Common myeloid progenitor, CD34-positive (primary cell): ENCODE results near the gene KHDC4.

Experiments used
- CTCF ChIA-PET: fragments of 350-600 bp; sonication (Branson Sonifier 250); formaldehyde crosslinking; loops from one replicate; lab custom pipeline; 2021; ENCODE audit warnings: antibody characterized with exemption; lab: Charles Lee
- POLR2A ChIA-PET: fragments of 350-600 bp; sonication (Branson Sonifier 250); formaldehyde crosslinking; loops from one replicate; lab custom pipeline; 2021; ENCODE audit warnings: antibody characterized with exemption; lab: Charles Lee
- DNase-seq, 3 donors: peaks; one replicate each; pipeline versions ENCODE4 v3.0.0 to v3.0.0-alpha.2; 2013
- H3K27ac ChIP-seq, 2 experiments: 1 replicate in 1 of 2; 2 replicates in 1 of 2; pipeline ENCODE4 v1.7.0; 2013; ENCODE audit warnings: inconsistent platforms in 2 of 2, low read length in 2 of 2, mild to moderate bottlenecking in 2 of 2, low read depth in 1 of 2, moderate library complexity in 1 of 2; ENCODE audit not compliant: severe bottlenecking in 2 of 2, insufficient read depth in 1 of 2, poor library complexity in 1 of 2
- H3K27me3 ChIP-seq, 5 experiments: replicated peaks in 2 of 5; 1 replicate in 3 of 5; 2 replicates in 2 of 5; pipeline versions ENCODE4 v1.6.1 to v1.7.0; 2013; ENCODE audit warnings: low read length in 4 of 5, mild to moderate bottlenecking in 2 of 5, moderate library complexity in 2 of 5, inconsistent platforms in 1 of 5; ENCODE audit not compliant: insufficient read depth in 5 of 5, control insufficient read depth in 4 of 5
- H3K36me3 ChIP-seq, 4 experiments: 1 replicate in 2 of 4; 2 replicates in 2 of 4; pipeline versions ENCODE4 v1.6.1 to v1.7.0; 2013; ENCODE audit warnings: low read length in 3 of 4, control low read depth in 1 of 4, mild to moderate bottlenecking in 1 of 4; ENCODE audit not compliant: control insufficient read depth in 4 of 4, insufficient read depth in 4 of 4
- H3K4me1 ChIP-seq, 4 experiments: 1 replicate in 3 of 4; 2 replicates in 1 of 4; pipeline versions ENCODE4 v1.6.1 to v1.7.1; 2013; ENCODE audit warnings: low read length in 3 of 4, mild to moderate bottlenecking in 3 of 4, control low read depth in 1 of 4, inconsistent platforms in 1 of 4, moderate library complexity in 1 of 4; ENCODE audit not compliant: control insufficient read depth in 4 of 4, insufficient read depth in 4 of 4; ENCODE audit errors: control extremely low read depth in 1 of 4
- H3K4me3 ChIP-seq, 7 experiments: 1 replicate in 4 of 7; 2 replicates in 3 of 7; pipeline versions ENCODE4 v1.5.1 to v1.7.0; 2013; ENCODE audit warnings: mild to moderate bottlenecking in 7 of 7, low read length in 6 of 7, moderate library complexity in 6 of 7, inconsistent platforms in 2 of 7, low read depth in 2 of 7, control low read depth in 1 of 7; ENCODE audit not compliant: insufficient read depth in 4 of 7, control insufficient read depth in 1 of 7; ENCODE audit errors: extremely low read depth in 1 of 7
- H3K9me3 ChIP-seq, 5 experiments: 1 replicate in 4 of 5; 2 replicates in 1 of 5; pipeline versions ENCODE4 v1.6.1 to v1.7.1; 2013; ENCODE audit warnings: low read length in 4 of 5, mild to moderate bottlenecking in 2 of 5, inconsistent platforms in 1 of 5, low read depth in 1 of 5, moderate library complexity in 1 of 5; ENCODE audit not compliant: control insufficient read depth in 4 of 5, insufficient read depth in 2 of 5; ENCODE audit errors: control extremely low read depth in 1 of 5
- WGBS: methylation state at CpG from one replicate; pipeline ENCODE4 v1.1.5; 2013; ENCODE audit not compliant: insufficient coverage; 5-methylcytosine and 5-hydroxymethylcytosine counted together

Gene KHDC4

GRCh38 chr1:155892796-155893195 lies 41.4 kb downstream of the KHDC4 start:
- no peaks in the 10 kb centered on the region for H3K9me3 ChIP-seq
- H3K27me3 ChIP-seq: no peaks in the 10 kb centered on the region
- ChIA-PET POLR2A (interaction anchor here (0.6 kb wide), 1 partner anchor 132 kb away, joined by 3 read pairs; no protein-coding TSS in a partner anchor), CTCF (interaction anchor here (0.8 to 2.8 kb wide), 6 partner anchors 10 to 104 kb away, joined by 3 to 13 read pairs (median 3); no protein-coding TSS in a partner anchor)
- whole genome bisulfite sequencing: 94% methylated on average over 3 of the region's 3 CpGs
- no peak overlapping the region for H3K4me3 ChIP-seq
- DNase-seq: no peak
- H3K36me3 ChIP-seq: peaks cover 4 to 10% (median 8%) of the 10 kb centered on the region in 4 experiments
- H3K4me1 ChIP-seq: peaks cover 6 to 12% (median 10%) of the 10 kb centered on the region in 4 experiments
- peak overlapping the region; percentile 4 to 21 for H3K27ac ChIP-seq

DNA sequence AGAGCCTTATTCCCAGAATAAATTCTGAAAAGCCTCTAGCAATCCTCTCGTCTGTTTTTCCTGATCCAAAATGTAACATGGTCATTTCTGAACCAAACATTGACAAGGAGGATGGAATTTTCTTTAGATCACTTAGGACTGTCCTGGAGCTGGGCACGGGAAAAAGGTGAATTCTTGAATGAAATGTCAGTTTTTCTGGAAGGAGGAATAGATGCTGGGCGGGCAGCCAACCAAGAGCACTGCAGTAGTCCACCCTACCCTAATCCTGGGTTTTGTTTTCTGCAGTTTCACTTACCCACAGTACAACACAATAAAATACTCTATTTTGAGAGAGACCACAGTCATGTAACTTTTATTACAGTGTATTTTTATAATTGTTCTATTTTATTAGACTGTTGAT lies 44.0 kb downstream of the KHDC4 start:
- ChIA-PET POLR2A (no interaction called here), CTCF (no interaction called here)
- Histone ChIP-seq H3K4me3 (no peak overlapping the region), H3K9me3 (no peaks in the 10 kb centered on the region), H3K27ac (no peak overlapping the region), H3K36me3 (peaks cover 0 to 6% (median 3%) of the 10 kb centered on the region in 4 experiments), H3K4me1 (peaks cover 6 to 12% (median 10%) of the 10 kb centered on the region in 4 experiments), H3K27me3 (no peaks in the 10 kb centered on the region)
- 0% methylated on average over 1 of the region's 3 CpGs for WGBS
- DNase-seq: no peak

DNA sequence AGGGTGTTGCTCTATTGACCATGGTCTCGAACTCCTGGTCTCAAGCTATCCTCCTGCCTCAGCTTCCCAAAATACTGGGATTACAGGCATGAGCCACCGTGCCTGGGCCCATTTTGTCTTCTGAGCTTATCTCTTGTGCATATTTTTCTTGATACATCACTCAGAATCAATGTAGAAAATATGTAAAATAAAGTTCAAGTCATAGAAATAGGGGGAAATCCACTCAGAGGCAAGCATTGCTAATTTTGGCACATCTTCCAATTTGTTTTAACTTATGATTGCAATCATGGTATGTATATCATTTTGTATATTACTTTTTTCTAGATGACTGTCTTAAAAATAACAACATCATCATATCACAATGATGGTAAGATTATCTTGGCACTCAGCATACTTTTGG lies 44.6 kb downstream of the KHDC4 start:
- H3K4me3 ChIP-seq: no peak overlapping the region
- ChIA-PET CTCF (no interaction called here), POLR2A (no interaction called here)
- peaks cover 0 to 6% (median 4%) of the 10 kb centered on the region in 4 experiments for H3K36me3 ChIP-seq
- WGBS: 93% methylated on average over 2 of the region's 2 CpGs
- no peaks in the 10 kb centered on the region for H3K27me3 ChIP-seq
- DNase-seq: no peak
- H3K9me3 ChIP-seq: no peaks in the 10 kb centered on the region
- H3K27ac ChIP-seq: no peak overlapping the region
- H3K4me1 ChIP-seq: peaks cover 6 to 12% (median 10%) of the 10 kb centered on the region in 4 experiments

- Histone ChIP-seq H3K9me3 (no peaks in the 10 kb centered on the region), H3K4me1 (peaks cover 2 to 6% (median 4%) of the 10 kb centered on the region in 4 experiments), H3K36me3 (peaks cover 0 to 9% (median 4%) of the 10 kb centered on the region in 4 experiments), H3K27me3 (no peaks in the 10 kb centered on the region), H3K4me3 (no peak overlapping the region), H3K27ac (no peak overlapping the region)
- CTCF ChIA-PET: no interaction called here
- 100% methylated on average over 2 of the region's 5 CpGs for WGBS
- POLR2A ChIA-PET: no interaction called here
- DNase-seq: no peak
Measured at GRCh38 chr1:155888481-155888880, 45.7 kb downstream of the KHDC4 start.

- H3K27ac ChIP-seq: no peak overlapping the region
- H3K4me1 ChIP-seq: no peaks in the 10 kb centered on the region
- no peaks in the 10 kb centered on the region for H3K27me3 ChIP-seq
- POLR2A ChIA-PET: interaction anchor here (0.6 kb wide), 2 partner anchors 18 to 316 kb away, joined by 3 read pairs; no protein-coding TSS in a partner anchor
- CTCF ChIA-PET: interaction anchor here (1.1 to 1.6 kb wide), 4 partner anchors 10 to 23 kb away, joined by 3 to 4 read pairs (median 4); no protein-coding TSS in a partner anchor
- no peak overlapping the region for H3K4me3 ChIP-seq
- no peaks in the 10 kb centered on the region for H3K9me3 ChIP-seq
- DNase-seq: no peak
- H3K36me3 ChIP-seq: peaks cover 4 to 35% (median 9%) of the 10 kb centered on the region in 4 experiments
Measured at GRCh38 chr1:155884982-155885381, 49.2 kb downstream of the KHDC4 start.

DNA sequence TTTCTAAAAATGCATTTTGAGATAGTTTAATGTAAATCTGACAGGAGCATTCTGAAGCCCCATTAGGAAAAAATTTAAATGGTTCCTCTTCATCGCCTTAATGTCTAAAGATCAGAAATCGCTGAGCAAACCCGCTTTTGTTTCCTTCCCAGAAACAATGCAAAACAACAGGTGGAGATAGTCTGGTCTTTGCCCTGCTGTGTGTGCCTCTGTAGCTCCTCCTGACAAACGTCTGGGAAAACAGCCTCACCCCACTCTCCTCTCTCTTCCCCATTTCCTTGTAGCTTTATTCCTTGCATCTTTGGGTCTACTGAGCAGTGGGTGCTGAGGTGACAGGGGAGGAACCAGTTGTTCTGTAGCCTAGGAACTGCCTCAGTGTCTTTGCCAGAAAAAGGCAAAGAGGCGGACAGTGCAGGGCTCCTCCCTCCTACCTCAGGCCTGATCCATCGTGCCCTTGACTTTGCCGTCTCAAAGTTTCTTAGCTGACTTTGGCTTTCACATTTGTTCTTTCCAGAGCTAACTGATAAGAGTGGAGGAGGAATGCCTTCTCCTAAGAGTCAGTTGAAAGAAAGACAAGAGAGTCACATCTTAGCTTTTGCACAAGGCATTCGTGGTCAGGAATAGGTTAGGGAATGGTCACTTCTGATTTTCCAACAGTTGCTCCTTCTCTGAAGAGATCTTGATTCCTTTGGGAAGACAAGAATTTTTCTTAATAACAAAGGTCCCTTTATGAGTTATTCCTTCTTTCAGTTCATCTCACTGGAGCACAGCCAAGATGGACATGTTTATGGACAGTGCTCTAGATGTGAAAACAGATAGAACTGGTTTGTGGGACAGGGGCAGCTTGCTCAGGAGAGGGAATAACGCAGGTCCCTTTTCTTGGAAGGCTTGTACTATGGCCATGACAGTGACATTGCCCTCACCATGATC lies 49.9 kb downstream of the KHDC4 start:
- WGBS: 99% methylated on average over 5 of the region's 9 CpGs
- CTCF ChIA-PET: interaction anchor here (1.1 to 1.6 kb wide), 5 partner anchors 10 to 23 kb away, joined by 3 to 4 read pairs (median 3); no protein-coding TSS in a partner anchor
- Histone ChIP-seq H3K27ac (no peak overlapping the region), H3K4me1 (no peaks in the 10 kb centered on the region), H3K9me3 (no peaks in the 10 kb centered on the region), H3K27me3 (no peaks in the 10 kb centered on the region), H3K4me3 (no peak overlapping the region), H3K36me3 (peaks cover 4 to 37% (median 12%) of the 10 kb centered on the region in 4 experiments)
- POLR2A ChIA-PET: interaction anchor here (0.5 to 0.6 kb wide), 2 partner anchors 18 to 24 kb away, joined by 3 read pairs; no protein-coding TSS in a partner anchor
- no peak for DNase-seq

DNA sequence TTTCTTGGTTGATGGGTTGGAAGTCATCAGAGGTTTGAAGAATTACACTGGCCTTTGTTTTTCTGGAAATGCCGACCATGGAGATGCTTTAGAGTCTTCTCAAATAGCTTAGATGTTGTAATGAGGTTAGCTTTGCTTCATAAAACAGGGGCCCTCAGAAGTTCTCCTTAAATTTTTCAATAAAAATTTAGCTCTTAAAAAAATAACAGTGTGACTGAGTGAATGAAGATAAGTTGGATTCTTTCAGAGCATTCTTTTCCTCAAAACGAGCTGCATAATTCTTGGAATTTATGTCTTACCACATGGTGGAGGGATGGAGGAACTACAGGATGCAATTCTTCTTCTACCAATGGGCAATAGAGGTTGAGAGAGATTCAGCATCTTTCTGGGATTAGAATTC lies 51.4 kb downstream of the KHDC4 start:
- POLR2A ChIA-PET: no interaction called here
- H3K4me3 ChIP-seq: no peak overlapping the region
- no peaks in the 10 kb centered on the region for H3K9me3 ChIP-seq
- H3K36me3 ChIP-seq: peaks cover 3 to 37% (median 12%) of the 10 kb centered on the region in 4 experiments
- CTCF ChIA-PET: interaction anchor here (0.5 to 1.9 kb wide), 5 partner anchors 9 to 27 kb away, joined by 3 to 13 read pairs (median 4); no protein-coding TSS in a partner anchor
- no peaks in the 10 kb centered on the region for H3K27me3 ChIP-seq
- H3K4me1 ChIP-seq: no peaks in the 10 kb centered on the region
- no peak for DNase-seq
- no peak overlapping the region for H3K27ac ChIP-seq
- 83% methylated on average over 1 of the region's 2 CpGs for WGBS
